HG02981 (cell line): ENCODE measurements around the gene TARS2.

Experiments used
- ATAC-seq: cut with Tn5 transposase; IDR thresholded peaks from one replicate; pipeline ENCODE4 v1.9.1; 2021; ENCODE audit warnings: mild to moderate bottlenecking, moderate library complexity; ENCODE audit not compliant: unreplicated experiment

Gene TARS2

DNA sequence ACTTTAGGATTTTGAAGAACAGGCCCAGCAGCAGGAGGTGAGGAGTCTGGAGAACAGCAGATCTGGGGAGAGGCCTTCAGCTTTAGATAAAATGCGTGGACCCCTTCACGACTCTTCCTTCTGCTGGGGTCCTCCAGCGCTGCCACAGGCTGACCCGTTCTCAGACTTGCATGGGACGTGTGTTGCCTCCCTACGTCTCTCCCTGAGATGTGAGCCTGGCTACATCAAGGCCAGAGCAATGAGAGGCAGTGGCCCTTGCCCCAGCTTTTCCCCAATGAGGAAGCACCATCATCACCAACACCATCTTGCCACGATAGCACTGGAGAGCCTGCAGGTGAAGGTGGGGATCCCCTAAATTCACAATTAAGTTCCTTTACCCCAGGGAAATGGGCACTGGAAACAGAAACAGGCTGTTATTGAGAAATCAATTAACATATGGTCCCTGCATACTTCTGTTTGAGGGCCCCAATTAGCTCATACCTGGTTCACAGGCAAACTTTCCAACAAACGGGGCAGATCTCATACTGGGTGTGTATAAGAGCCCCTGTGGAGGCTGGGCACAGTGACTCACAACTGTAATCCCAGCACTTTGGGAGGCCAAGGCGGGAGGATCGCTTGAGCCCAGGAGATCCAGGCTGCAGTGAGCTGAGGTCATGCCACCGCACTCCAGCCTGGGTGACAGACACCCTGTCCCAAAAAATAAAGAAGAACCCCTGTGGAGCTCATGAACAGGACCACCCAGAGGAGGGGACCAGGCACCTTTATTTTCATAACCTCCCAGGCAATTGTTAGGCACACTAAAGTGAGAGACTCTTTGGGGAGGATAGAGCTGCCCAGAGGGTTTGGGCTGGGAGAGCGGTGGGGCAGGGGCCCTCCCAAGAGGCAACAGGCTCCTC is 49.9 kb downstream of the TARS2 start:
- ATAC-seq: no peak

DNA sequence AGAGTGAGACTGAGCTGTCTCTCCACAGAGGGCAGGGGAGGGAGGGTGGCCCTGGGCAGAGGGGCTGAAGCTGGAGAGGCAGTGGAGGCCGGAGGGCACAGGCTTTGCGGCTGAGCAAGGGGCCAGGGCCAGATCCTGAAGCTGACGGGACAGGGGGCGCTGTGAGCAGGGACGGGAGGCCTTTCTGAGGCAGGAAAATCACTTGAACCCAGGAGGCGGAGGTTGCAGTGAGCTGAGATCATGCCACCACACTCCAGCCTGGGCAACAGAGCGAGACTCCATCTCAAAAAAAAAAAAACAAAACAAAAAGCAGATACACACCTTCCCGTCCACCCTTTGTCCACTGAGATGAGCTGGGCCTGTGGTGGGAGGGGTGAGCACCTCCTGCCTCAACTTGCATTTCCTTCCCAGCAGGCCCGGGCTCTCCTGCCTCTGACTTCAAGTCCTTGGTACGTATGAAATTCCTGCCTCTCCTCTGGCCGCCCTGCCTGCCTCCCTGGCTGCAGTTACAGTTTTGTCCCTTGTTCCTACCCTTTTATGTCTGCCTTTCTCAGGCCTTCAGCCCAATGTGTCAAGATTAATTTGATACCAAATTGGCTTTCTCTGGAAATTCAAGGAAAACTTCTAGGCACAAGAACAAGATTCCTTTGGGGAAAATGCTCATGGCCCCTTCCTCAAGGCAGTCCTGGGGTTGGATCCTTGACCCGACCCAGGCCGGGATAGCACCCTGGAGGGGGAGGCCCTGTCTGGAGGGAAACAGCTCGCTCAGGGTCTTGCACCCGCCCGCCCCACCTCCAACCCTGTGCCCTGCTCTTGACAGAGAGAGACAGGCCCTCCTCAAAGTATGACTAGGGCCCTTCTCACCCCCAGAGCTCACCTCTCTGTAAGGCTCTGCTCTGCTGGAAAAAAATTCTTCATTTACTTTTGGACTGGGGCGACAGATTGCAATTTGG is 50.8 kb downstream of the TARS2 start:
- ATAC-seq: no peak

DNA sequence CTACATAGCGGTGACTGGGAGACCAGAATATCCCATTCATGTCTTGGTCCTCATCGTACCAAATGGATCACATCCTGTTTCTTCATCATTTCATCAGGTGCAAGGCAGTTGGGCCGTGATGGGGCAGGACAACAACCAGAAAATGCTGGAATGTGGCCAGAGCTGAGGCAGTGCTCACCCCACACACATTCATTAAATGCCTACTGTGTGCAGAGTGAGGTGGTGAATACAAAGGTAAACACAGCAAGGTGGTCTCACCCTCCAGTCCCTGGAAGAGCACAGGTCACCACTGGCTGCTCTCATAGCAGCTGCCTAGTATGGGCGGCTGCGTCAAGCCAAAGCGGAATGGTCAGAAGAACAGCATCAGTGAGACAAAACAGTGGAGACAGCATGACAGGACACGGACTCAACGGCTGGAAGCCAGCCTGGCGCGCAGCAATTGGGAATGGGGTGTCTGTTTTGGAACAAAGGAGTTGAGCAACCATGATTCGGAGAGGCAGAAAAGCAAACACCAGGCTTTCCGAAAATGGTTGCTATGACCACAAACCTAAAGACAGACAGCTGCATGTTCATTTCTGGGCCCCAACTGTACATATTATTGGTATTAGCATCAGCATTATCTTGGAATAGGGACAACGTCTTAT is 56.4 kb downstream of the TARS2 start:
- ATAC-seq: no peak

DNA sequence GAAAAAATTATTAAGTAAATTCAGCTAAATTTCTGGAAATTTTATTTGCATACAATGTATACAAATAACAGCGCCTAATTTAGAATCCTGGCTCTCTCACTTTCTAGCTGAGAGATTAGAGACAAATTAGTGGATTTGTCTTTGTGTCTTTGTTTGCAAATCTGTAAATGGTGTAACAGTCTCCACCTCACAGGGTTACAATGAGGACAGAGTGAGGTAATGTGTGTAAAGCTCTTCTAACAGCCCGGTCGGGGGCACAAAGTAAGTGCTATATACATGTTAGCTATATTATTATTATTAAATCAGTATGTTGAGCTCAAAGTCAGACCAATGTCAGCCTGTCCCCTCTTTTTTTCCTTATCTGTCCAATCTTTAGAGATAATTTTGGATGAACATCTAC is 57.0 kb downstream of the TARS2 start:
- ATAC-seq: no peak

DNA sequence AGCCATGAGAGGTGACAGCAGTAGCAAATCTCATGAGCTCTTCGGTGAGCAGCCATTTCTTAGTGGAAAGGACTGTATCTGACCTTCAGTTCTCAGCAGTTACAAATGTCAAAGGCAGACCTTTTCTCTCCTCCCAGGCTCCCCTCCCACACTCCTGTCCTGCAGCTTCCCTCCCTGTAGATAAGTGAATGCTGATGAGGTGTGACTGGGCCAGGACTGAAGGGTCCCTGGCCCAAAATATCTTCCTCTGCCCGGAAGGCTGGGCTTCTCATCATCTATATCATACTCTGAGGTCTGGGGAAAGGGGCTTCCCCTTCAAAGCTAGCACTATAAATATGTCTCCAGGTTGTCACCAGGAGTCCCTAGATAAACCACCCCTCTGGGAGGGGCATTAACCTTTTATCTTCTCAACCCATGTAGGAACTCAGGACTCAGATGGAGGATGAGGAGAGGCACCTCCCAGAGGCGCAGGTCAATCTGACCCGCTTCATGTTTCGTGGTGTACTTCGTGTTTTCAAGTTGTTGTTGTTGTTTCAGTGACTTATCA is 58.3 kb downstream of the TARS2 start:
- no peak for ATAC-seq

DNA sequence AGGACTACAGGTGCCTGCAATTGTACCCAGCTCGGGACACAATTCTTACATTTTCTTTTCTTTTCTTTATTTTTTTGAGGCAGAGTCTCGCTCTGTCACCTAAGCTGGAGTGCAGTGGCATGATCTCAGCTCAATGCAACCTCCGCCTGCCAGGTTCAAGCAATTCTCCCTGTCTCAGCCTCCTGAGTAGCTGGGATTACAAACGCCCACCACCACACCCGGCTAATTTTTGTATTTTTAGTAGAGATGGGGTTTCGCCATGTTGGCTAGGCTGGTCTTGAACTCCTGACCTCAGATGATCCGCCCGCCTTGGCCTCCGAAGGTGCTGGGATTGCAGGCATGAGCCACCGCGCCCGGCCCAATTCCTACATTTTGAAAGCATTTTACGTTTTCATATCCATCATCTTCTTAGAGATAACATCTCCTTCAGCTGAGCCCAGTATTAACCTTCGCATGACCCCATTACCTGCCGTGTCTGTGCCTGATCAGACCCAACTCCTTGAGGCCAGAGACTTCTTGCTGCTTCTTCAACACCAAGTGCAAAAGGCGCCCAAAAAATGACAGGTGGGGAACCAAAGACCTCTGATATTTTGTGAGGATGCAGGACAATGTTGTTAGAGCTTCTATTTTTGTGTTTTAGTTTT is 59.2 kb downstream of the TARS2 start:
- no peak for ATAC-seq

DNA sequence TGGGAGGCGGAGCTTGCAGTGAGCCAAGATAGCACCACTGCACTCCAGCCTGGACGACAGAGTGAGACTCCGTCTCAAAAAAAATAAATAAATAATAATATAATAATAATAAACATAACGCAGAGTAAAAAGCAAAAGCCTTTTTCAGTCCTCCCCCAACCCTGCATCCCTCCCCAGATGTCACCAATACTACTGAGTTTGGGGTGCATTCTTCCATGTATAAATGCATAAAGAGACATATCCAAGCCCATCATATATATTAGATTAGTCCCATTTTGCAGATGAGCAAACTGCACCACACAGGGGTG is 61.1 kb downstream of the TARS2 start:
- no peak for ATAC-seq

DNA sequence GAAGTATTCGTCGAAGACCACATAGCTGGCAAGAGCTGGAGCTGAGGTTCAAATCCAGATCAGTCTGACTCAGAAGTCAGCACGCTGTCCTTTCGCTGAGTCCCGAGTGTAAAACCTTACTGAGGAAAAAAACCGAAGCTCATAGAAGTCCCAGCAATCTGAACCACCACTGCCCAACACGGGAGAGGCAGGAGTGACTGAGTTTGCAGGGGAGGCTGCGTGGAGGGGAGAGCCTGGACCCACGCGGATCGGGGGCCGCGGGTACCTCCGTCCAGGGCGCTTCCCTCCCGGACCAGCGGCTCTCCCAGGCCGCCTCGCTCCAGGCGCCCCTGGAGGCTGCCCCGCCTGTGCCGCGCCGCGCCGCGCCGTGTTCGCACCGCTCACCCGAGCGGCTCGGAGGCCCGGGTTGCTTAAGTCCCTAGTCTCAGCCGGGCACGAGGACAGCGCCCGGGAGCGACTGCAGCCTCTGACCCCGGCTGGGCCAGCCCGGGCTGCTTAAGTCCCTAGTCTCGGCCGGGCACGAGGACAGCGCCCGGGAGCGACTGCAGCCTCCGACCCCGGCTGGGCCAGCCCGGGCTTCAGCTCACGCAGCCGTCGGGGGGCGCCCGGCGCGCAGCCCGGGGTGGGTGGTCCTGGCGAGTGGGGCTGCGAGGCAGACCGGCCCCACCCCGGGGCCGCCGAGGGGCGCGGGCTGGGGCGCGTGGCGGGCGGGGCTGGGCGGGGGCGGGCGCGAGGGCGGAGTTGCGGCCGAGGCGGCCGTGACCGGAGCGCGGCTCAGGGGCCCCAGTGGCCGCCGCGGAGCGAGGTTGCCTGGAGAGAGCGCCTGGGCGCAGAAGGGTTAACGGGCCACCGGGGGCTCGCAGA is 61.6 kb downstream of the TARS2 start, which contains the start of gene ADAMTSL4:
TSS of gene ADAMTSL4 (plus strand) at position 777 of the 864 bp plus-strand sequence. CDS start 2,881 bp downstream, outside the sequence.
- ATAC-seq: no peak

DNA sequence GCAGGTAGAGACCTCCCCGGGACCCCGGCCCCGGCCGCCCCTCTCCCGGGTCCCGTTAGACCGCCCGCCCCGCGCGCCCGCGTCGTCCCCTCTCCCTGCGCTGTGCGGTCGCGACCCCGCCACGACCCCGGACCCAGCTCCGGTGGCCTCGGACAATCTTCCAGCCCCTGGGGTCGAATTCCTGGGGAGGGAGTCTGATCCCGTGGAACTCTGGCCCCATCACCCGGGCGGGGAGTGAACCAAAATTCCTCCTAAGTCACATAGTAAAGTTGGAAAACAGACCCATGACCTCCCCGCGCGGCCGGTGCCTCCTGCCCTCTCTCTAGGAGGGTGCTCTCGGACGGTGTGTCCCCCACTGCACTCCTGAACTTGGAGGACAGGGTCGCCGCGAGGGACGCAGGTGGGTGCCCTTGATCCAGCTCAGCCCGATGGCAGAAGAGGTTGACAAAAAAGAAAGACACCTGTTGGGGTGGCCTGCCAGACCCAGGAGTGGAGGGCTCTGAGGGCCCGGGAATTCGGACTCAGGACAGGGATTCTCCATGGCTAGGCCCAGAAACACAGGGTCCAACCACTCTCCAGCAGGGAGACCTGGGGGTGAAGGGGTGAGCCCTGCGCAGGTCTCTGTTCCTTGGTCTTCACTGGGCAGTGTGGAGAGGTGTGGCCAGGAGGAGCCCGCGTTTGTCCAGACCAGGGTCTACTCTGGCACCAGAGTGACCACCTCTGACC is 62.4 kb downstream of the TARS2 start:
- no peak for ATAC-seq

DNA sequence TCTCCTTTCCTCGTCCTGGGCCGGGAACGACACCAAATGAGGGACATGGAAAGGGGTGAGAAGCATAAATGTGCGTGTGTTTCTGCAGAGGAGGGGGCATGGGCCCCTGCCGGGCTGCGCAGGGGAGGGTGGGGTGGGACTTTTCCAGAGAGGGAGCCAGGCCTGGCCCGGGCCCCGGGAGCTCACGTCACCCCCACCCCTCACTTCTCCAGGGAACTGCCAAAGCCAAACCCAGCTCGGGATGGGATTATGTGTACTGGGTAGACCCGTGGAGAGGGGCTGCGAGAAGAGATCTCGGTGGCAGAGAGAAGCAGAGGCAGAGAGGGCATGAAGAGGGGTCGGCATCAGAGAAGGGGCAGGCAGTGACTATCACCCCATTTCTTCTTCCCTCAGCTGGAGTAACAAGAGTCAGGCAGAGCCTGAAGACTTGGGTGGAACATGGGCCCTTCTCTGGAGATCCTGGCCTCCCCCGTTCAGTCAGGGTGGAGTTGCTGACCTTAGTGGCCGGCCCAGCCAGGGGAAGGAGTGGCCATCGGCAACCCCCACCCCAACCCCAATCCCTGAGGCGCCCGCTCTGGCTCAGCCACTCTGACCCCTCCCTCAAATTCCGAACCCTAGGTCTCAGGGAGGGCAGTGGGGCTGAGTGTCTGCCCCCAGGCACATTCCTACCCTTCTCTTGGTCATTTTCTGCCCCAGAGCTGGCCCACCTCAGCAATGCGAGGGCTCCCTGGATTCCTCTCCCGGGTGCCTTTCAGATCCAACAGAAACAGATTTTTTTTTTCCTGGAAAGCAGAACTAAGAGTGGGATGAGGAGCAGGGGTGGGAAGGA is 63.2 kb downstream of the TARS2 start:
- ATAC-seq: no peak

DNA sequence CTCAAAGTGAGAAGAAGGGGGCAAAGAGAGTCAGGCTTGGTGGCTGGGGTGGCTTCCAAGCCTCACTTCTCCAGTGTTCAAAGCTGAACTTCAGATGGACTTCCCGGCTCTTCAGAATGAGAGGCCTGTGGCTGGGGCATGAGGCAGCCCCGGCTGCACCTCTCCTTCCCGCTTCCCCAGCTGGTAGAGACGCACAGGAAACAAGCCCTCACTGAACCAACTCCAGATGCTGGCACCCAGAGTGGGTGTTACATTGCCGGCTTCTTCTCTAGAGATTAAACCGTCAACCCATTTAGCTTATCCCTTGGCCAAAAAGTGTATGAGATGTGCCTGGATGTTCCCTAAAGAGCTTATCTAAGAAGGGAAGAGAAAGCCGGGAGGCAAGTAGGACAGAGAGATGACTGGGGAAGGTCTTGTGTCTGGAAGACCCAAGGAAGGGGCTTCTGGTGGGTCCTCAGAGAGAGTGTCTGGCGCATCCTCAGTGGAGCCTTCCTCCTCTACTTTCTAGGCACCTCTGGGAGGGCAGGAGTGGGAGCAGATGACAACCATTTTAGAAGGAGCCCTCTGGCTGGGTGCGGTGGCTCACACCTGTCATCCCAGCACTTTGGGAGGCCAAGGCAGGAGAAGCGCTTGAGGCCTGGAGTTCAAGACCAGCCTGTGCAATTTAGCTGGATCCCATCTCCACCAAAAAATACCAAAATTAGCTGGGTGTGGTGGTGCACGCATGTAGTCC is 64.0 kb downstream of the TARS2 start:
- ATAC-seq: no peak

DNA sequence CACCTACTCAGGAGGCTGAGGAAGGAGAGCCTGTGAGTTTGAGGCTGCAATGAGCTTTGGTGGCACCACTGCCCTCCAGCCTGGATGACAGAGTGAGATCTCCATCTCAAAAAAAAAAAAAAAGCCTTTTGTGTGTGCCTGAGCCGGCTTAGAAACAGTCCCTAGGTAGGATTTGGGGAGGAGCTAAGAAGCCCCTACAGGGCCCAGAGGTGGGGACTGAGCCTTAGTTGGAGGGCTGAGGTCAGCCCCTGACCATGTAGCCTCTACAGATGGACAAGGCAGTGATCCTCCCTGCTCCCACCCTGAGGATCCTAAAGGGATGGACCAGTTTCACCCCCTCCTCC is 64.5 kb downstream of the TARS2 start:
- ATAC-seq: no peak

DNA sequence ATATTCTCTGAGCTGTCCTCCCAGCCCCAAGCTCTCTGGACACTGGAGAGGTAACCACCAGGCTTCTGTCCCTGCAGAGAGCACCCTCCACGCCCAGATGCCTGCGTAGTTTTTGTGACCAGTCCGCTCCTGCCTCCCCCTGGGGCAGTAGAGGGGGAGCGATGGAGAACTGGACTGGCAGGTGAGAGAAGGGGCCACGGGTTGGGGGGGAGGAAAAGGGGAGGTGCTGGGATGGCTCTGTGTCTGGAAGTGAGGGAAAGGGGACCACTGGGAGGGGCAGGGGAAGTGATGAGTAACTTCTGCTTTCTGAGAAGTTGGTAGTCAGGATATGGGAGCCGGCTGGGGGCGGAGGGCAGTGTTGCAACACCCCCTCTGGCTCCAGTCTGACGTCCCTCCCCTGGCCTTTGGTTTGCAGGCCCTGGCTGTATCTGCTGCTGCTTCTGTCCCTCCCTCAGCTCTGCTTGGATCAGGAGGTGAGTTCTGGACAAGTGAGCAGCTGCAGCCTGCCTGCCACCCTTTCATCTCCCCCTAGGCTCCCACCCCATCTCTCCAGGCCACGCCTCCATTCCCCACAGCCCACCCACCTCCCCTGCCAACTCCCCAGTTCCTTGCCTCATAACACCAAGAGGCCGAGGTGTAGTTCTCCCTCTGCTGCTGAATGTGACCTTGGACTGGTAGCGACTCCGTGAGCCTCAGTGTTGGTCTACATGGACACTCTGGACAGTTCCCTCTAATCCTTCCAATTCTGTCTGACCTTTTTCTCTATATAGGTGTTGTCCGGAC is 65.1 kb downstream of the TARS2 start:
- no peak for ATAC-seq

DNA sequence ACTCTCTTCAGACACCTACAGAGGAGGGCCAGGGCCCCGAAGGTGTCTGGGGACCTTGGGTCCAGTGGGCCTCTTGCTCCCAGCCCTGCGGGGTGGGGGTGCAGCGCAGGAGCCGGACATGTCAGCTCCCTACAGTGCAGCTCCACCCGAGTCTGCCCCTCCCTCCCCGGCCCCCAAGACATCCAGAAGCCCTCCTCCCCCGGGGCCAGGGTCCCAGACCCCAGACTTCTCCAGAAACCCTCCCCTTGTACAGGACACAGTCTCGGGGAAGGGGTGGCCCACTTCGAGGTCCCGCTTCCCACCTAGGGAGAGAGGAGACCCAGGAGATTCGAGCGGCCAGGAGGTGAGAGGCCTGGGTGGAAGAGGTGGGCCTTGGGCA is 65.7 kb downstream of the TARS2 start:
- ATAC-seq: no peak

DNA sequence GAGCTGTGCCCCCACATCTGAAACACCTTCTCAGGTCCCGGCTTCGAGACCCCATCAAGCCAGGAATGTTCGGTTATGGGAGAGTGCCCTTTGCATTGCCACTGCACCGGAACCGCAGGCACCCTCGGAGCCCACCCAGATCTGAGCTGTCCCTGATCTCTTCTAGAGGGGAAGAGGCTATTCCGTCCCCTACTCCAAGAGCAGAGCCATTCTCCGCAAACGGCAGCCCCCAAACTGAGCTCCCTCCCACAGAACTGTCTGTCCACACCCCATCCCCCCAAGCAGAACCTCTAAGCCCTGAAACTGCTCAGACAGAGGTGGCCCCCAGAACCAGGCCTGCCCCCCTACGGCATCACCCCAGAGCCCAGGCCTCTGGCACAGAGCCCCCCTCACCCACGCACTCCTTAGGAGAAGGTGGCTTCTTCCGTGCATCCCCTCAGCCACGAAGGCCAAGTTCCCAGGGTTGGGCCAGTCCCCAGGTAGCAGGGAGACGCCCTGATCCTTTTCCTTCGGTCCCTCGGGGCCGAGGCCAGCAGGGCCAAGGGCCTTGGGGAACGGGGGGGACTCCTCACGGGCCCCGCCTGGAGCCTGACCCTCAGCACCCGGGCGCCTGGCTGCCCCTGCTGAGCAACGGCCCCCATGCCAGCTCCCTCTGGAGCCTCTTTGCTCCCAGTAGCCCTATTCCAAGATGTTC is 66.3 kb downstream of the TARS2 start:
- ATAC-seq: no peak

DNA sequence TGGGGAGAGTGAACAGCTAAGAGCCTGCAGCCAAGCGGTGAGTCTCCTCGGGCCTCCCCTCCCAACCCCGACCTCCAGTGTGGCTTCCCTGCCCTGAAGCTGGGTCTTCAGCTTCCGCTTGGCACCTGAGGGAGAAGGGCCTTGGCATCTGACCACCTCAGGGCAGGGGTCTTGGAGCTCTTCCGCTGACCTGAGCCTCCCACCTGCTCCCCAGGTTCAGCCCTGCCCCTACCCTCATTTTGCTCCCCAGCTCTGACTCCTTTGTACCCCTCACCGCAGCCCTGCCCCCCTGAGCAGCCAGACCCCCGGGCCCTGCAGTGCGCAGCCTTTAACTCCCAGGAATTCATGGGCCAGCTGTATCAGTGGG is 66.8 kb downstream of the TARS2 start:
- ATAC-seq: no peak
